Thyroid gland (tissue), 4 donors: ENCODE measurements around the gene PCBD2. TPM values are rescaled to one million over a fixed set of nuclear protein-coding genes. Genes with fewer than 3 reads are reported as not detected.
A peak's percentile ranks its signal among the peaks of the same experiment; 100 is the strongest.
"Not testable (repeated sequence)": the region's sequence is repeated elsewhere in the genome, so short reads cannot be mapped to it uniquely, and the experiment has no call there.

Experiments used
- DNase-seq, 2 donors: peaks; one replicate each; pipeline ENCODE4 v3.0.0-alpha.2; 2019
- H3K27ac ChIP-seq, 3 donors: fragments of 200-600 bp; sonication (generic); 1 replicate in 2 of 3; 2 replicates in 1 of 3; pipeline ENCODE4 v1.5.1; 2016 to 2019; ENCODE audit warnings: mild to moderate bottlenecking in 1 of 3, moderate library complexity in 1 of 3
- H3K27me3 ChIP-seq: fragments of 200-600 bp; sonication (generic); one replicate; pipeline ENCODE4 v1.5.1; 2019
- H3K36me3 ChIP-seq, 2 donors: fragments of 200-600 bp; sonication (generic); one replicate each; pipeline ENCODE4 v1.5.1; 2016 to 2019
- H3K4me1 ChIP-seq, 2 donors: fragments of 200-600 bp; sonication (generic); one replicate each; pipeline ENCODE4 v1.5.1; 2017 to 2019
- H3K4me3 ChIP-seq, 3 donors: fragments of 200-600 bp; sonication (generic); replicated peaks in 1 of 3; 1 replicate in 2 of 3; 2 replicates in 1 of 3; pipeline ENCODE4 v1.5.1; 2016; ENCODE audit warnings: mild to moderate bottlenecking in 1 of 3
- H3K9me3 ChIP-seq: fragments of 200-600 bp; sonication (generic); one replicate; pipeline ENCODE4 v1.5.1; 2017
- POLR2A ChIP-seq, 2 donors: fragments of 450-650 bp; IDR thresholded peaks; one replicate each; pipeline ENCODE4 v1.6.1; 2017; ENCODE audit warnings: antibody characterized with exemption in 2 of 2, mild to moderate bottlenecking in 2 of 2, moderate library complexity in 1 of 2
- WGBS, 2 donors: methylation state at CpG; one replicate each; pipeline ENCODE4 v1.1.5; 2017; 5-methylcytosine and 5-hydroxymethylcytosine counted together
- intact Hi-C: fragments of 100-400 bp; cut with DNase I; formaldehyde crosslinking; loops from one replicate; pipeline ENCODE4 v1.15.1; 2023
- total RNA-seq, 4 donors: library from RNA; depleted of rRNA; stranded (reverse); fragments of >200 nt; gene quantifications; one replicate each; pipeline ENCODE4 v1.2.3, GENCODE V29; 2016
- TF ChIP-seq, protein P1 (sequence below), 6 experiments: fragments of 200-600 bp in 3 of 6; fragments of 450-650 bp in 3 of 6; sonication (generic) in 3 of 6; IDR thresholded peaks; one replicate each; pipeline ENCODE4 v1.5.1; 2016 to 2019; ENCODE audit warnings: antibody characterized with exemption in 6 of 6, mild to moderate bottlenecking in 2 of 6, inconsistent platforms in 1 of 6, moderate library complexity in 1 of 6

PCBD2 gene
- 10 to 100 TPM; 12.6 to 24.4 (median 17.7) TPM for total RNA-seq

DNA sequence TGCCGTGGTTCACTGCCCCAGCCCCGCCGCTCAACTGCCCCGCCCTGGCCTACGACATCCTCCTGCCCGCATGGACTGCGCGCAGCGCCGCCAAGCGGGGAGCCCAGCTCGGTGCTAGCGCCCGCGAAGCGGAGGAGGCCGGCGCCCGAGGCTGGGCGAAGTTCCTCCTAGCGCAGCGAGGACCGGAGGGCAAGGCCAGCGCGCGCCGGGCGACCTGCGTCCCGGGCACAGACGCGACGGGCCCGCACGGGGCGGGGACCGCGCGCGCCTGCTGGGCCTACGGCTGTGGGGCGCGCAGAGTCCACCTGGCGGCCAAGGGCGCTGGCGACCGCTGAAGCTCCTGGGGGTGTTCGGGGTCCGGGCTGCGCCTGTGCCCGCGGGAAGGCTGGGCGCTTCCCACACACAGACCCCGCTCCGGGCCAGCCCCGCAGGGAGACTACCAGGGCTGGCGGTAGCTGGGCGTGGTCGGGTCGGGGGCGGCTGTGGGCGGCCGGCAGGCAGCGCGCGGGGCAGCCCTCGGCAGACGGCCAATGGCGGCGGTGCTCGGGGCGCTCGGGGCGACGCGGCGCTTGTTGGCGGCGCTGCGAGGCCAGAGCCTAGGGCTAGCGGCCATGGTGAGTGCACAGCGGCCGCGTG is at the start of gene PCBD2:
Gene PCBD2, plus strand, starts transcription at position 522 of the 636 bp plus-strand sequence. Its CDS starts 9 bp downstream, at position 531.
- DNase-seq, result peak; percentile 89 to 92
- no peaks in the 10 kb centered on the region for H3K27me3 ChIP-seq
- H3K4me1 ChIP-seq, result no peaks in the 10 kb centered on the region
- no peaks in the 10 kb centered on the region for H3K9me3 ChIP-seq
- H3K4me3 ChIP-seq, result peak within 1 kb of the TSS; percentile 68 to 92 (median 75)
- intact Hi-C loops, result loop anchor here (10.0 kb wide), 2 partner anchors 60 to 170 kb away; partner anchors contain the start of genes C5orf24 and CAMLG
- TF ChIP-seq POLR2A (IDR thresholded peaks at IDR 0.05), result peak in 1 of 2 donors; percentile 60
- TF ChIP-seq, protein P1, sequence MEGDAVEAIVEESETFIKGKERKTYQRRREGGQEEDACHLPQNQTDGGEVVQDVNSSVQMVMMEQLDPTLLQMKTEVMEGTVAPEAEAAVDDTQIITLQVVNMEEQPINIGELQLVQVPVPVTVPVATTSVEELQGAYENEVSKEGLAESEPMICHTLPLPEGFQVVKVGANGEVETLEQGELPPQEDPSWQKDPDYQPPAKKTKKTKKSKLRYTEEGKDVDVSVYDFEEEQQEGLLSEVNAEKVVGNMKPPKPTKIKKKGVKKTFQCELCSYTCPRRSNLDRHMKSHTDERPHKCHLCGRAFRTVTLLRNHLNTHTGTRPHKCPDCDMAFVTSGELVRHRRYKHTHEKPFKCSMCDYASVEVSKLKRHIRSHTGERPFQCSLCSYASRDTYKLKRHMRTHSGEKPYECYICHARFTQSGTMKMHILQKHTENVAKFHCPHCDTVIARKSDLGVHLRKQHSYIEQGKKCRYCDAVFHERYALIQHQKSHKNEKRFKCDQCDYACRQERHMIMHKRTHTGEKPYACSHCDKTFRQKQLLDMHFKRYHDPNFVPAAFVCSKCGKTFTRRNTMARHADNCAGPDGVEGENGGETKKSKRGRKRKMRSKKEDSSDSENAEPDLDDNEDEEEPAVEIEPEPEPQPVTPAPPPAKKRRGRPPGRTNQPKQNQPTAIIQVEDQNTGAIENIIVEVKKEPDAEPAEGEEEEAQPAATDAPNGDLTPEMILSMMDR (IDR thresholded peaks at IDR 0.05), result peak; percentile 56 to 98 (median 84)
- 0% methylated on average over 4 to 11 of the region's 84 CpGs for WGBS, 2 donors
- peaks cover 3 to 8% of the 10 kb centered on the region in 2 donors for H3K36me3 ChIP-seq
- peak within 1 kb of the TSS; percentile 83 to 98 (median 84) for H3K27ac ChIP-seq

DNA sequence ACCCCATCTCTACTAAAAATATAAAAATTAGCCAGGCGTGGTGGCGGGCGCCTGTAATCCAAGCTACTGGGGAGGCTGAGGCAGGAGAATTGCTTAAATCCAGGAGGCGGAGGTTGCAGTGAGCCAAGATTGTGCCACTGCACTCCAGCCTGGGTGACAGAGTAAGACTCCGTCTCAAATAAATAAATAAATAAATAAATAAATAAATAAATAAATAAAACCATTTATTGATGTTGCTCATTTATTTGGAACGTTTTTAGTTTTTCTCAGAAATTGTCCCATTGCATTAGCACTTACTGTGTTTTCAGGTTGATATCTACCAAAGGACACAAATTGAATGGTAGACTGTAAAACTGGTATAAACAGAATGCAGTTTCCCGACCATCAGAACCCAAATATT is 48.5 kb upstream of the PCBD2 start:
- WGBS, 2 donors, result 95 to 98% methylated on average over 7 of the region's 7 CpGs
- H3K27ac ChIP-seq, DNase-seq, intact Hi-C loops, H3K4me3 ChIP-seq, H3K4me1 ChIP-seq, H3K9me3 ChIP-seq, H3K27me3 ChIP-seq: not testable (repeated sequence)
- peaks cover 15 to 30% of the 10 kb centered on the region in 2 donors for H3K36me3 ChIP-seq

DNA sequence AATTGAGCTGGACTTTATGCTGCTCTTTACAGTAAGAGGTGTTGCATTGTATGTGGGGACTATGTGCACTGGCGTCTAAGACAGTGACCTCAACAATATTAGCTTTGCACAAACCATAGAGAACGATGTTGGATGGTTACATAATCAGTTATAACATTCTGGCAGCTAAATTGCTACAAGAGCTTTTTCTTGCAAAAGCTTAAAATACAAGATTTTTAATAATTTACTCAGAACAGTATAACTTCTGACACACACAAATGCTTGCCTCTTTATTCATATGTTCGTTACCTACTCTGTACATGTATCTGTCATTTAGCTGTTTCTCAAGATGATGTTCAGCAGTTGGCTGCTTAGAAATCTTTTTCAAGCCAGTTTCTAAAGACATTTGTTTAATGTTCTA is 47.5 kb upstream of the PCBD2 start:
- no peak for DNase-seq
- intact Hi-C loops, result no loop called here
- TF ChIP-seq, protein P1 (IDR thresholded peaks at IDR 0.05), result no peak
- TF ChIP-seq POLR2A (IDR thresholded peaks at IDR 0.05), result no peak
- no peaks in the 10 kb centered on the region for H3K9me3 ChIP-seq
- WGBS, 2 donors, result 85 to 89% methylated on average over 3 of the region's 3 CpGs
- H3K4me3 ChIP-seq, result no peak overlapping the region
- no peaks in the 10 kb centered on the region for H3K27me3 ChIP-seq
- H3K36me3 ChIP-seq, result peaks cover 15 to 30% of the 10 kb centered on the region in 2 donors
- H3K4me1 ChIP-seq, result peaks cover 7 to 9% of the 10 kb centered on the region in 2 donors
- H3K27ac ChIP-seq, result no peak overlapping the region

DNA sequence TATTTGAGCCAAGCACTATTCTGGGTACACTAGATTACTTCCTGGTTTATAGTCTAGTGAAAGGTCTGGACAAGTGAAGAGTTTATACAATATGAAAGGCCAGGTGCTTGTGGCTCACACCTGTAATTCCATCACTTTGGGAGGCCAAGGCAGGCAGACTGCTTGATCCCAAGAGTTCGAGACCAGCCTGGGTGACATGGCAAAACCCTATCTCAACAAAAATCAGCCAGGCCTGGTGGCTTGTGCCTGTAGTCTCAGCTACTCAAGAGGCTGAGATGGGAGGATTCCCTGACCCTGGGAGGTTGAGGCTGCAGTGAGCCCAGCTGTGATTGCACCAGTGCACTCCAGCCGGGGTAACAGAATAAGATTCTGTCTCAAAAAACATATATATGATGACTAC is 40.2 kb upstream of the PCBD2 start:
- no peak overlapping the region for H3K27ac ChIP-seq
- H3K27me3 ChIP-seq, result no peaks in the 10 kb centered on the region
- DNase-seq, result no peak
- TF ChIP-seq, protein P1 (IDR thresholded peaks at IDR 0.05), result no peak
- no peak for TF ChIP-seq POLR2A (IDR thresholded peaks at IDR 0.05)
- H3K9me3 ChIP-seq, result no peaks in the 10 kb centered on the region
- no peak overlapping the region for H3K4me3 ChIP-seq
- 91 to 95% methylated on average over 2 of the region's 2 CpGs for WGBS, 2 donors
- H3K36me3 ChIP-seq, result peaks cover 0 to 12% of the 10 kb centered on the region in 2 donors
- intact Hi-C loops, result no loop called here
- H3K4me1 ChIP-seq, result no peaks in the 10 kb centered on the region

DNA sequence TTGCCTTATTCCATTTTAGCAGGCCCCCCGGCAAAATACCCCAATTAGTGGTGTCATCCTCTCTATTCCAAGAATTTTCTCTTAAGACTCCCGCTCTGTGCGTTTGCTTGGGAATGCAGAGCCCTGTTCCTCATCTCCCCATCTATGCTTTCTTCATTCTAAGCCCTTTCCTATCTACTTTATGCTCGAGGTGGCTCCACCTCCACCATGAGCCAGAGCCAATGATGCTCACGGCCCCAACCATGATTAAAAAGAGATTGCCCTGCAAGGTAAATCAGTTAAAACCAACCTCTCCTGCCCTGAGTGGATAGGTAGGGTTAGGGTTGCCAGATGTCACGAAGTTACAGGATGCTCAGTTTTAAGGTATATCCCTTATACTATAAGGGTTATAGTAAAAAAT is 31.4 kb upstream of the PCBD2 start:
- intact Hi-C loops, result no loop called here
- Histone ChIP-seq H3K4me3 (no peak overlapping the region), H3K9me3 (no peaks in the 10 kb centered on the region), H3K36me3 (no peaks in the 10 kb centered on the region), H3K27me3 (no peaks in the 10 kb centered on the region), H3K27ac (peak overlapping the region; percentile 89 to 94 (median 91)), H3K4me1 (peaks cover 21 to 36% of the 10 kb centered on the region in 2 donors)
- no peak for DNase-seq
- no peak for TF ChIP-seq POLR2A (IDR thresholded peaks at IDR 0.05)
- TF ChIP-seq, protein P1 (IDR thresholded peaks at IDR 0.05), result no peak
- 89 to 91% methylated on average over 6 of the region's 6 CpGs for WGBS, 2 donors
